Hair follicle dermal papilla cell (primary cell): Measurements from ENCODE around the gene INSIG2. TPM values are rescaled to one million over a fixed set of nuclear protein-coding genes. Genes with fewer than 3 reads are reported as not detected.

Experiments used
- total RNA-seq: library from RNA; depleted of rRNA; stranded (reverse); fragments of >200 nt; gene quantifications from 2 replicates; pipeline ENCODE4 v1.2.3, GENCODE V29; 2012

Gene INSIG2
- 6.9 and 8.9 TPM in 2 replicates for total RNA-seq

GRCh38 chr2:118088051-118089024, at the start of gene INSIG2:
INSIG2 (plus strand) TSS chr2:118088471; CDS start chr2:118096557, 8,086 bp downstream.

Other genes starting within 250 kb of the INSIG2 start
- gene CCDC93, start 74.4 kb upstream of the INSIG2 start, total RNA-seq = 19.2 and 28.6 TPM in 2 replicates